H1 (cell line): ENCODE data around the gene RASSF3. TPM values are rescaled to one million over a fixed set of nuclear protein-coding genes. Genes with fewer than 3 reads are reported as not detected.

Source experiments
- CTCF ChIA-PET: fragments of 300-600 bp; sonication (Branson Sonifier 250); formaldehyde crosslinking; loops from one replicate; lab custom pipeline; 2021; ENCODE audit not compliant: partially characterized antibody; lab: Charles Lee
- POLR2A ChIA-PET: fragments of 300-600 bp; sonication (Branson Sonifier 250); formaldehyde crosslinking; loops from one replicate; lab custom pipeline; 2021; ENCODE audit warnings: inconsistent platforms; ENCODE audit not compliant: partially characterized antibody; lab: Charles Lee
- DNase-seq, 2 experiments: peaks; one replicate each; pipeline versions ENCODE4 v3.0.0 to v3.0.0-alpha.2; 2010 to 2022; ENCODE audit warnings: low spot score in 2 of 2, low read depth in 1 of 2, mixed read lengths in 1 of 2
- FAIRE-seq: peaks from 2 replicates; lab custom pipeline; 2011; peaks lifted over from hg19 to GRCh38; lab: Jason Lieb, UNC
- H2AFZ ChIP-seq: 2 replicates; pipeline ENCODE4 v1.8.1; 2012; ENCODE audit warnings: low read length, inconsistent platforms
- H2AK5ac ChIP-seq: 2 replicates; pipeline ENCODE4 v1.6.1; 2013; ENCODE audit warnings: low read depth, low read length
- H2BK120ac ChIP-seq: replicated peaks from 2 replicates; pipeline ENCODE3; 2013; ENCODE audit warnings: low read depth, low read length, inconsistent platforms
- H2BK12ac ChIP-seq: 2 replicates; pipeline ENCODE4 v1.6.1; 2013; ENCODE audit warnings: low read depth, low read length
- H2BK15ac ChIP-seq: 2 replicates; pipeline ENCODE4 v1.6.1; 2013; ENCODE audit warnings: low read length
- H2BK20ac ChIP-seq: 2 replicates; pipeline ENCODE4 v1.6.1; 2013; ENCODE audit warnings: low read length
- H2BK5ac ChIP-seq: 2 replicates; pipeline ENCODE4 v1.6.1; 2013; ENCODE audit warnings: low read depth, low read length
- H3K14ac ChIP-seq: 2 replicates; pipeline ENCODE4 v1.6.1; 2013; ENCODE audit warnings: inconsistent platforms; ENCODE audit not compliant: insufficient read length
- H3K18ac ChIP-seq: 2 replicates; pipeline ENCODE4 v1.6.1; 2013; ENCODE audit warnings: low read length; ENCODE audit errors: extremely low read depth
- H3K23ac ChIP-seq: 2 replicates; pipeline ENCODE4 v1.6.1; 2013; ENCODE audit warnings: inconsistent platforms; ENCODE audit not compliant: insufficient read length
- H3K23me2 ChIP-seq: 2 replicates; pipeline ENCODE4 v1.6.1; 2013; ENCODE audit warnings: low read depth, low read length
- H3K27ac ChIP-seq: 2 replicates; pipeline ENCODE4 v1.6.1; 2011; ENCODE audit warnings: low read depth, low read length, inconsistent platforms
- H3K27me3 ChIP-seq, 4 experiments: replicated peaks in 1 of 4; 1 replicate in 1 of 4; 2 replicates in 3 of 4; pipeline versions ENCODE4 v1.6.1 to v1.8.1; 2011 to 2013; ENCODE audit warnings: low read length in 3 of 4, mild to moderate bottlenecking in 3 of 4, inconsistent platforms in 2 of 4, mixed read lengths in 2 of 4, moderate library complexity in 1 of 4; ENCODE audit not compliant: control insufficient read depth in 3 of 4, insufficient read depth in 3 of 4; ENCODE audit errors: extremely low read depth in 1 of 4
- H3K36me3 ChIP-seq, 4 experiments: 2 replicates each; pipeline versions ENCODE4 v1.6.1 to v1.8.1; 2011 to 2013; ENCODE audit warnings: mild to moderate bottlenecking in 4 of 4, low read length in 3 of 4, moderate library complexity in 2 of 4, control low read depth in 1 of 4, inconsistent platforms in 1 of 4; ENCODE audit not compliant: insufficient read depth in 4 of 4, control insufficient read depth in 2 of 4
- H3K4ac ChIP-seq: replicated peaks from 2 replicates; pipeline ENCODE3; 2013; ENCODE audit warnings: low read length, low read depth, mixed read lengths, inconsistent platforms; ENCODE audit not compliant: insufficient read length
- H3K4me1 ChIP-seq, 4 experiments: replicated peaks in 1 of 4; 1 replicate in 1 of 4; 2 replicates in 3 of 4; pipeline versions ENCODE4 v1.6.1 to v1.8.1; 2011 to 2013; ENCODE audit warnings: low read length in 3 of 4, inconsistent platforms in 2 of 4, mixed read lengths in 1 of 4; ENCODE audit not compliant: insufficient read depth in 4 of 4, control insufficient read depth in 3 of 4
- H3K4me2 ChIP-seq, 2 experiments: 2 replicates each; pipeline versions ENCODE4 v1.6.1 to v1.8.1; 2011 to 2013; ENCODE audit warnings: low read depth in 2 of 2, low read length in 2 of 2, control low read depth in 1 of 2, inconsistent platforms in 1 of 2, mild to moderate bottlenecking in 1 of 2; ENCODE audit not compliant: insufficient read depth in 1 of 2
- H3K4me3 ChIP-seq, 4 experiments: fragments of 200-600, 300-600 bp in 1 of 4; sonication (generic), shearing (Covaris generic), sonication (Bioruptor Twin) in 1 of 4; 2 replicates each; pipeline versions ENCODE4 v1.5.1 to v1.8.1; 2011 to 2016; ENCODE audit warnings: low read length in 4 of 4, low read depth in 3 of 4, control low read depth in 2 of 4, inconsistent platforms in 2 of 4, mild to moderate bottlenecking in 2 of 4, mixed read lengths in 1 of 4, moderate library complexity in 1 of 4; ENCODE audit not compliant: insufficient read depth in 2 of 4; ENCODE audit errors: extremely low read depth in 1 of 4
- H3K56ac ChIP-seq: replicated peaks from 2 replicates; pipeline ENCODE3; 2013; ENCODE audit warnings: low read depth, mild to moderate bottlenecking, mixed read lengths, low read length, inconsistent platforms; ENCODE audit not compliant: insufficient read length
- H3K79me1 ChIP-seq: 2 replicates; pipeline ENCODE4 v1.6.1; 2013; ENCODE audit warnings: low read depth, low read length, control low read depth
- H3K79me2 ChIP-seq, 2 experiments: 2 replicates each; pipeline versions ENCODE4 v1.6.1 to v1.8.1; 2012 to 2013; ENCODE audit warnings: low read length in 2 of 2, mild to moderate bottlenecking in 2 of 2, inconsistent platforms in 1 of 2; ENCODE audit not compliant: insufficient read depth in 2 of 2, control insufficient read depth in 1 of 2
- H3K9ac ChIP-seq, 4 experiments: replicated peaks in 1 of 4; 1 replicate in 1 of 4; 2 replicates in 3 of 4; pipeline versions ENCODE4 v1.6.1 to v1.8.1; 2011 to 2013; ENCODE audit warnings: low read depth in 3 of 4, low read length in 3 of 4, control low read depth in 2 of 4, mild to moderate bottlenecking in 2 of 4, moderate library complexity in 2 of 4, inconsistent platforms in 1 of 4; ENCODE audit errors: extremely low read depth in 1 of 4
- H3K9me3 ChIP-seq, 2 experiments: 2 replicates each; pipeline versions ENCODE4 v1.6.1 to v1.8.1; 2012 to 2013; ENCODE audit warnings: mild to moderate bottlenecking in 2 of 2, moderate library complexity in 2 of 2, control low read depth in 1 of 2, inconsistent platforms in 1 of 2, low read depth in 1 of 2, low read length in 1 of 2, mixed read lengths in 1 of 2; ENCODE audit not compliant: insufficient read depth in 2 of 2
- H4K20me1 ChIP-seq, 2 experiments: replicated peaks in 1 of 2; 2 replicates each; pipeline versions ENCODE3 to v1.8.1; 2011 to 2013; ENCODE audit warnings: inconsistent platforms in 2 of 2, low read length in 2 of 2, mild to moderate bottlenecking in 1 of 2; ENCODE audit not compliant: insufficient read depth in 2 of 2, control insufficient read depth in 1 of 2
- H4K5ac ChIP-seq: 2 replicates; pipeline ENCODE4 v1.6.1; 2013; ENCODE audit warnings: low read length, low read depth, mixed read lengths, inconsistent platforms; ENCODE audit not compliant: insufficient read length
- H4K8ac ChIP-seq: 2 replicates; pipeline ENCODE4 v1.8.0; 2013; ENCODE audit warnings: mild to moderate bottlenecking, moderate library complexity, low read length, inconsistent platforms; ENCODE audit not compliant: insufficient read depth; ENCODE audit errors: extremely low read depth
- H4K91ac ChIP-seq: replicated peaks from 2 replicates; pipeline ENCODE3; 2013; ENCODE audit warnings: low read length, mixed read lengths, inconsistent platforms; ENCODE audit not compliant: insufficient read length
- ASH2L ChIP-seq: fragments of 200-600, 300-600 bp; sonication (generic); IDR thresholded peaks from one replicate; pipeline ENCODE4 v1.7.1; 2017; ENCODE audit warnings: low read length
- CBX5 ChIP-seq: fragments of 300-800, 300-1000 bp; sonication (generic); IDR thresholded peaks from 2 replicates; pipeline ENCODE4 v1.7.1; 2016; ENCODE audit warnings: antibody characterized with exemption, low read length, low read depth
- CHD2 ChIP-seq: IDR thresholded peaks from 2 replicates; pipeline ENCODE4 v1.6.1; 2012; ENCODE audit warnings: low read length, improper control_type of control experiment
- HDAC2 ChIP-seq, 2 experiments: fragments of 300-600 bp in 1 of 2; sonication (generic) in 1 of 2; IDR thresholded peaks; 2 replicates each; pipeline ENCODE4 v1.6.1; 2011 to 2012; ENCODE audit warnings: low read depth in 2 of 2, low read length in 2 of 2, mild to moderate bottlenecking in 2 of 2, moderate library complexity in 2 of 2, borderline replicate concordance in 1 of 2, inconsistent platforms in 1 of 2
- JUN ChIP-seq: IDR thresholded peaks from 2 replicates; pipeline ENCODE4 v1.6.1; 2011; ENCODE audit warnings: low read depth, mild to moderate bottlenecking, improper control_type of control experiment, low read length
- MAFK ChIP-seq: IDR thresholded peaks from 2 replicates; pipeline ENCODE4 v1.6.1; 2012; ENCODE audit warnings: low read depth, mild to moderate bottlenecking, improper control_type of control experiment, low read length
- NRF1 ChIP-seq: IDR thresholded peaks from 2 replicates; pipeline ENCODE4 v1.6.1; 2011; ENCODE audit warnings: mild to moderate bottlenecking, low read depth, low read length, improper control_type of control experiment
- SIX5 ChIP-seq: IDR thresholded peaks from 2 replicates; pipeline ENCODE4 v1.6.1; 2011; ENCODE audit warnings: mild to moderate bottlenecking, low read depth, low read length
- ZNF274 ChIP-seq: IDR thresholded peaks from 2 replicates; pipeline ENCODE4 v1.7.0; 2012; ENCODE audit warnings: low read length, borderline replicate concordance; ENCODE audit errors: extremely low read depth
- WGBS, 2 experiments: shearing (Covaris generic) in 1 of 2; methylation state at CpG; one replicate each; pipeline versions ENCODE4 v1.1.6 to v1.1.7; 2013 to 2015; ENCODE audit warnings: low lambda C conversion rate in 2 of 2, mixed read lengths in 2 of 2, inconsistent platforms in 1 of 2, low coverage in 1 of 2, missing lambda C conversion rate in 1 of 2; ENCODE audit not compliant: insufficient replicate concordance in 2 of 2, insufficient coverage in 1 of 2, insufficient read length in 1 of 2; ENCODE audit errors: extremely low coverage in 1 of 2, missing lambda C conversion rate in 1 of 2; 5-methylcytosine and 5-hydroxymethylcytosine counted together
- polyA plus RNA-seq, 7 experiments: library from polyadenylated mRNA; depleted of rRNA in 3 of 7; stranded (reverse) in 5 of 7; unstranded in 2 of 7; fragments of >200 nt in 5 of 7; fragments of 200-250 nt in 2 of 7; gene quantifications; 1 replicate in 5 of 7; 2 replicates in 1 of 7; 4 replicates in 1 of 7; pipeline versions ENCODE4 v1.2.1 to v1.2.3, GENCODE V29; 2011 to 2013; ENCODE audit warnings: missing spikeins in 2 of 7, mixed read lengths in 2 of 7
- total RNA-seq: library from RNA; stranded (reverse); fragmentation: NEBNext Ultra II Directional; extraction: Animal tissue kit (Norgen Biotek cat#: 25700); gene quantifications from 2 replicates; pipeline ENCODE4 v1.2.1, GENCODE V29; 2021

Gene RASSF3
- total and polyA plus RNA-seq, 2 of the 8 experiments (the other 6 are each of a cell fraction or from before 2014, with no cell fraction given) = 19.1 to 64.3 TPM

GRCh38 chr12:64635356-64635998, 25.2 kb downstream of the RASSF3 start:
- CTCF ChIA-PET = interaction anchor here (0.8 to 2.4 kb wide), 4 partner anchors 8 to 86 kb away, joined by 3 to 8 read pairs (median 3); no protein-coding TSS in a partner anchor
- Histone ChIP-seq H3K14ac (no peak overlapping the region), H2BK15ac (no peak overlapping the region)

More at GRCh38 chr12:64635356-64635998, 25.2 kb downstream of the RASSF3 start:
- WGBS, 2 experiments = 85% methylated on average over 5 of the region's 5 CpGs; no CpG with 5 or more reads in 1 of the 2 experiments
- H3K4me3 ChIP-seq = no peak overlapping the region
- no peak overlapping the region for H3K56ac ChIP-seq
- TF ChIP-seq CBX5 (no peak), MAFK (no peak), ASH2L (no peak), HDAC2 (IDR thresholded peaks at IDR 0.05; ENCODE audit: borderline replicate concordance in 1 of 2, low read depth in 2 of 2, low read length in 2 of 2) (no peak), SIX5 (no peak), NRF1 (no peak), JUN (no peak), CHD2 (no peak), ZNF274 (no peak)
- H3K79me2 ChIP-seq = peaks cover 15 to 89% of the 10 kb centered on the region in 2 experiments
- no peaks in the 10 kb centered on the region for H3K27me3 ChIP-seq
- H2BK120ac ChIP-seq = no peak overlapping the region
- H3K27ac ChIP-seq = no peak overlapping the region
- H3K18ac ChIP-seq = no peak overlapping the region
- H3K23me2 ChIP-seq = peaks cover 4% of the 10 kb centered on the region
- H2AFZ ChIP-seq = no peak overlapping the region
- DNase-seq = no peak
- POLR2A ChIA-PET = no interaction called here
- H4K8ac ChIP-seq = no peak overlapping the region
- H3K4me1 ChIP-seq = peaks cover 0 to 8% (median 2%) of the 10 kb centered on the region in 4 experiments; a peak in 2 of 7 replicates
- H3K9ac ChIP-seq = peak overlapping the region in 1 of 4 experiments; percentile 14; a peak in 1 of 7 replicates
- H3K23ac ChIP-seq = no peak overlapping the region
- no peak overlapping the region for H2BK5ac ChIP-seq
- peaks cover 0 to 7% of the 10 kb centered on the region in 2 experiments for H4K20me1 ChIP-seq
- no peak overlapping the region for H4K91ac ChIP-seq
- H3K9me3 ChIP-seq = 0 out of 4 replicates have a peak, but pooled peaks cover 0 to 5% of the 10 kb centered on the region in 2 experiments
- no peak overlapping the region for H3K4ac ChIP-seq
- no peak for FAIRE-seq
- peaks cover 14% of the 10 kb centered on the region for H3K79me1 ChIP-seq
- H4K5ac ChIP-seq = no peak overlapping the region
- no peak overlapping the region for H2BK12ac ChIP-seq
- H2AK5ac ChIP-seq = no peak overlapping the region
- H3K36me3 ChIP-seq = peaks cover 0 to 3% (median 0%) of the 10 kb centered on the region in 4 experiments; a peak in 1 of 8 replicates
- no peak overlapping the region for H2BK20ac ChIP-seq
- H3K4me2 ChIP-seq = peak overlapping the region in 1 of 2 experiments; percentile 23; a peak in 1 of 4 replicates
